Chondrocyte (in vitro differentiated cells): ENCODE data around the gene PDZK1IP1. TPM values are rescaled to one million over a fixed set of nuclear protein-coding genes. Genes with fewer than 3 reads are reported as not detected.
A peak's percentile ranks its signal among the peaks of the same experiment; 100 is the strongest.

Experiments used
- DNase-seq: peaks from one replicate; pipeline ENCODE4 v3.0.0; 2021; ENCODE audit warnings: mixed read lengths, low spot score
- H3K27ac Mint-ChIP-seq: one replicate; pipeline ENCODE4 v1.8.0; 2021; ENCODE audit warnings: mild to moderate bottlenecking, moderate library complexity, mixed read lengths; ENCODE audit not compliant: unreplicated experiment
- H3K27me3 Mint-ChIP-seq: 2 replicates; pipeline ENCODE4 v1.8.0; 2021; ENCODE audit warnings: low read depth, mixed read lengths
- H3K36me3 Mint-ChIP-seq: 2 replicates; pipeline ENCODE4 v1.8.0; 2021; ENCODE audit warnings: low read depth, mixed read lengths
- H3K4me1 Mint-ChIP-seq: 2 replicates; pipeline ENCODE4 v1.8.0; 2021; ENCODE audit warnings: low read depth, mild to moderate bottlenecking, mixed read lengths
- H3K4me3 Mint-ChIP-seq: one replicate; pipeline ENCODE4 v1.8.0; 2021; ENCODE audit warnings: mild to moderate bottlenecking, moderate library complexity, mixed read lengths; ENCODE audit not compliant: unreplicated experiment
- H3K9me3 Mint-ChIP-seq: 2 replicates; pipeline ENCODE4 v1.8.0; 2021; ENCODE audit warnings: low read depth, mixed read lengths
- CTCF ChIP-seq: fragments of 200-600 bp; sonication (generic); IDR thresholded peaks from 2 replicates; pipeline ENCODE4 v1.5.0; 2021; ENCODE audit warnings: antibody characterized with exemption, mild to moderate bottlenecking, moderate library complexity
- total RNA-seq: library from RNA; stranded (reverse); gene quantifications from 3 replicates; pipeline ENCODE4 v1.2.1, GENCODE V29; 2021

The PDZK1IP1 gene
- total RNA-seq, 1 donor from 2014 or later = not detected

GRCh38 chr1:47181095-47181954, 8.5 kb downstream of the PDZK1IP1 start:
- Mint-ChIP-seq H3K27ac (no peak overlapping the region), H3K9me3 (no peaks in the 10 kb centered on the region), H3K36me3 (no peaks in the 10 kb centered on the region), H3K4me3 (no peak overlapping the region), H3K27me3 (peaks cover 9% of the 10 kb centered on the region), H3K4me1 (peaks cover 22% of the 10 kb centered on the region)
- no peak for DNase-seq
- TF ChIP-seq CTCF = no peak

GRCh38 chr1:47180603-47181094, 9.2 kb downstream of the PDZK1IP1 start:
- TF ChIP-seq CTCF = no peak
- H3K4me1 Mint-ChIP-seq = peaks cover 22% of the 10 kb centered on the region
- H3K9me3 Mint-ChIP-seq = no peaks in the 10 kb centered on the region
- no peaks in the 10 kb centered on the region for H3K36me3 Mint-ChIP-seq
- no peak overlapping the region for H3K4me3 Mint-ChIP-seq
- H3K27me3 Mint-ChIP-seq = peaks cover 9% of the 10 kb centered on the region
- no peak for DNase-seq
- no peak overlapping the region for H3K27ac Mint-ChIP-seq

DNA sequence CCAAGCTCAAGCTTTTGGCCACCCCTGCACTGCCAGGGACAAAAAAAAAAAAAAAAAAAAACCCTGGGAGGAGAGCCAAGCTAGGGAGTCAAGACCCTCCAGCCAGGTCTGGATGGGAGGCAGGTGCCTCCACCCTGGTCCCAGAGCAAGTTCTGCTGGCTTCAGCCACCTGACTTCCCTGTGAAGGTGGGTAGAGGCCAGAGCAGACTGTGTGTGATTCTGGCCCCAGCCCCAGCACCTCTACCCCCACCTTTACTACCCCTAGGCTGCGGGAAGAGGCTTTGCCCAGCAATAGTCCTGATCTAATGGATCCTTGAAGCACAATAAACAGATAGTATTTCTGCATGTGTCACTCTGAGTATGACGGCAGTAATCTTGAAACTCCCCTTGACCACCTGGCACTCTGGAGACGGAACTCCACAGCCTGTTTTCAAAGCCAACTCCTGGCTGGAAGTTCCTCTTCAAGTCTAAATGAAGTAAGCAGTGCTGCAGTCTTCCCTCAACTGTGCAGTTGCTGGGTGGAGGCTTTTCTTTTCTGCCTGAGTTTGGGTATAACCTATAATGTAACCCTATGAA, 9.8 kb downstream of the PDZK1IP1 start:
- DNase-seq = no peak
- Mint-ChIP-seq H3K4me3 (no peak overlapping the region), H3K27me3 (peaks cover 3% of the 10 kb centered on the region), H3K27ac (peak overlapping the region; percentile 96), H3K36me3 (no peaks in the 10 kb centered on the region), H3K4me1 (peaks cover 25% of the 10 kb centered on the region), H3K9me3 (no peaks in the 10 kb centered on the region)
- no peak for TF ChIP-seq CTCF

GRCh38 chr1:47179017-47179987, 10.5 kb downstream of the PDZK1IP1 start:
- H3K4me1 Mint-ChIP-seq = peaks cover 25% of the 10 kb centered on the region
- H3K4me3 Mint-ChIP-seq = peak overlapping the region; percentile 81
- no peaks in the 10 kb centered on the region for H3K9me3 Mint-ChIP-seq
- H3K27ac Mint-ChIP-seq = peak overlapping the region; percentile 96
- no peak for DNase-seq
- no peaks in the 10 kb centered on the region for H3K36me3 Mint-ChIP-seq
- peak; percentile 95 for TF ChIP-seq CTCF
- H3K27me3 Mint-ChIP-seq = peaks cover 5% of the 10 kb centered on the region

- H3K36me3 Mint-ChIP-seq = no peaks in the 10 kb centered on the region
- no peaks in the 10 kb centered on the region for H3K9me3 Mint-ChIP-seq
- peak overlapping the region; percentile 96 for H3K27ac Mint-ChIP-seq
- H3K4me1 Mint-ChIP-seq = peaks cover 25% of the 10 kb centered on the region
- no peak for TF ChIP-seq CTCF
- peaks cover 9% of the 10 kb centered on the region for H3K27me3 Mint-ChIP-seq
- DNase-seq = no peak
- peak overlapping the region; percentile 81 for H3K4me3 Mint-ChIP-seq
These were observed 11.2 kb downstream of the PDZK1IP1 start for GRCh38 chr1:47178654-47179016.
